Ishikawa (cell line): ENCODE data around the gene AATK.

Experiments used
- CEBPB ChIP-seq: IDR thresholded peaks from 2 replicates; pipeline ENCODE4 v1.6.1; 2012
- CREB1 ChIP-seq: IDR thresholded peaks from 2 replicates; pipeline ENCODE4 v1.6.1; 2012; ENCODE audit warnings: low read depth
- EGR1 ChIP-seq: IDR thresholded peaks from 2 replicates; pipeline ENCODE4 v1.6.1; 2012
- EP300 ChIP-seq: IDR thresholded peaks from 2 replicates; pipeline ENCODE4 v1.6.1; 2012; ENCODE audit warnings: borderline replicate concordance
- FOXM1 ChIP-seq: IDR thresholded peaks from 2 replicates; pipeline ENCODE4 v1.6.1; 2012; ENCODE audit warnings: low read depth, borderline replicate concordance
- NFIC ChIP-seq: IDR thresholded peaks from 2 replicates; pipeline ENCODE4 v1.6.1; 2012
- RAD21 ChIP-seq: IDR thresholded peaks from 2 replicates; pipeline ENCODE4 v1.6.1; 2012; ENCODE audit warnings: low read depth
- TAF1 ChIP-seq: IDR thresholded peaks from 2 replicates; pipeline ENCODE4 v1.6.1; 2012; ENCODE audit warnings: low read depth, mild to moderate bottlenecking
- TCF12 ChIP-seq: IDR thresholded peaks from 2 replicates; pipeline ENCODE4 v1.6.1; 2012; ENCODE audit warnings: low read depth
- TEAD4 ChIP-seq: IDR thresholded peaks from 2 replicates; pipeline ENCODE4 v1.6.1; 2012
- YY1 ChIP-seq: IDR thresholded peaks from 2 replicates; pipeline ENCODE4 v1.6.1; 2012; ENCODE audit warnings: low read depth
- ZBTB7A ChIP-seq: IDR thresholded peaks from 2 replicates; pipeline ENCODE4 v1.6.1; 2012; ENCODE audit warnings: low read depth
- TF ChIP-seq, protein P1 (sequence below): IDR thresholded peaks from 2 replicates; pipeline ENCODE4 v1.6.1; 2012
- TF ChIP-seq, protein P2 (sequence below): IDR thresholded peaks from 2 replicates; pipeline ENCODE4 v1.6.1; 2012
- TF ChIP-seq, protein P3 (sequence below): IDR thresholded peaks from 2 replicates; pipeline ENCODE4 v1.6.1; 2012; ENCODE audit warnings: low read depth, mild to moderate bottlenecking

The AATK gene

GRCh38 chr17:81169870-81170309, 3.9 kb upstream of the AATK start:
- TF ChIP-seq RAD21 (no peak), CEBPB (no peak), FOXM1 (no peak), ZBTB7A (no peak), NFIC (no peak), EGR1 (no peak), TAF1 (no peak), TEAD4 (no peak), EP300 (no peak), YY1 (no peak), TCF12 (no peak), CREB1 (no peak)
- TF ChIP-seq, protein P1, sequence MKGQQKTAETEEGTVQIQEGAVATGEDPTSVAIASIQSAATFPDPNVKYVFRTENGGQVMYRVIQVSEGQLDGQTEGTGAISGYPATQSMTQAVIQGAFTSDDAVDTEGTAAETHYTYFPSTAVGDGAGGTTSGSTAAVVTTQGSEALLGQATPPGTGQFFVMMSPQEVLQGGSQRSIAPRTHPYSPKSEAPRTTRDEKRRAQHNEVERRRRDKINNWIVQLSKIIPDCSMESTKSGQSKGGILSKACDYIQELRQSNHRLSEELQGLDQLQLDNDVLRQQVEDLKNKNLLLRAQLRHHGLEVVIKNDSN: no peak
- TF ChIP-seq, protein P2, sequence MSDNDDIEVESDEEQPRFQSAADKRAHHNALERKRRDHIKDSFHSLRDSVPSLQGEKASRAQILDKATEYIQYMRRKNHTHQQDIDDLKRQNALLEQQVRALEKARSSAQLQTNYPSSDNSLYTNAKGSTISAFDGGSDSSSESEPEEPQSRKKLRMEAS: no peak
- TF ChIP-seq, protein P3, sequence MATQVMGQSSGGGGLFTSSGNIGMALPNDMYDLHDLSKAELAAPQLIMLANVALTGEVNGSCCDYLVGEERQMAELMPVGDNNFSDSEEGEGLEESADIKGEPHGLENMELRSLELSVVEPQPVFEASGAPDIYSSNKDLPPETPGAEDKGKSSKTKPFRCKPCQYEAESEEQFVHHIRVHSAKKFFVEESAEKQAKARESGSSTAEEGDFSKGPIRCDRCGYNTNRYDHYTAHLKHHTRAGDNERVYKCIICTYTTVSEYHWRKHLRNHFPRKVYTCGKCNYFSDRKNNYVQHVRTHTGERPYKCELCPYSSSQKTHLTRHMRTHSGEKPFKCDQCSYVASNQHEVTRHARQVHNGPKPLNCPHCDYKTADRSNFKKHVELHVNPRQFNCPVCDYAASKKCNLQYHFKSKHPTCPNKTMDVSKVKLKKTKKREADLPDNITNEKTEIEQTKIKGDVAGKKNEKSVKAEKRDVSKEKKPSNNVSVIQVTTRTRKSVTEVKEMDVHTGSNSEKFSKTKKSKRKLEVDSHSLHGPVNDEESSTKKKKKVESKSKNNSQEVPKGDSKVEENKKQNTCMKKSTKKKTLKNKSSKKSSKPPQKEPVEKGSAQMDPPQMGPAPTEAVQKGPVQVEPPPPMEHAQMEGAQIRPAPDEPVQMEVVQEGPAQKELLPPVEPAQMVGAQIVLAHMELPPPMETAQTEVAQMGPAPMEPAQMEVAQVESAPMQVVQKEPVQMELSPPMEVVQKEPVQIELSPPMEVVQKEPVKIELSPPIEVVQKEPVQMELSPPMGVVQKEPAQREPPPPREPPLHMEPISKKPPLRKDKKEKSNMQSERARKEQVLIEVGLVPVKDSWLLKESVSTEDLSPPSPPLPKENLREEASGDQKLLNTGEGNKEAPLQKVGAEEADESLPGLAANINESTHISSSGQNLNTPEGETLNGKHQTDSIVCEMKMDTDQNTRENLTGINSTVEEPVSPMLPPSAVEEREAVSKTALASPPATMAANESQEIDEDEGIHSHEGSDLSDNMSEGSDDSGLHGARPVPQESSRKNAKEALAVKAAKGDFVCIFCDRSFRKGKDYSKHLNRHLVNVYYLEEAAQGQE: no peak

DNA sequence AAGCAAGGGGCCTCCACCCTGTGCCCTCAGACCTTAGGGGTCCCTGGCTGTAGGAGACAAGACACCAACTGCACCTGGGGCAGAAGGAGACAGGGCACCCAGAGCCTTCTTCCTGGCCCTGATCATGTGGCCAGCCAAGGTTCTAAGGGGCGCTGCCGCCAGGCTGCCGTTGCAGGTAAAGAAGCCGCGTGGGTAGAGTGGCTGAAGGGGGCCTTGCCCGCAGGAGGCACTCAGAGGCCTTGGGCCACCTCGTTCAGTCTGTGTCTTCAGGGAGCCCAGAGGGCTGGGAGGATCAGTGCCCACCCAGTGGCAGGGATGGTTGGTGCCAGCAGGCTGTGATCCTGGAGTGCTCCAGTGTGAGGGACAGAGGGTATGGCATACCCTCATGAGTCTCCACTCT, 1.6 kb upstream of the AATK start:
- no peak for TF ChIP-seq RAD21
- no peak for TF ChIP-seq CREB1
- TF ChIP-seq, protein P1: no peak
- no peak for TF ChIP-seq ZBTB7A
- TF ChIP-seq TCF12: no peak
- no peak for TF ChIP-seq EGR1
- TF ChIP-seq, protein P2: no peak
- TF ChIP-seq CEBPB: no peak

DNA sequence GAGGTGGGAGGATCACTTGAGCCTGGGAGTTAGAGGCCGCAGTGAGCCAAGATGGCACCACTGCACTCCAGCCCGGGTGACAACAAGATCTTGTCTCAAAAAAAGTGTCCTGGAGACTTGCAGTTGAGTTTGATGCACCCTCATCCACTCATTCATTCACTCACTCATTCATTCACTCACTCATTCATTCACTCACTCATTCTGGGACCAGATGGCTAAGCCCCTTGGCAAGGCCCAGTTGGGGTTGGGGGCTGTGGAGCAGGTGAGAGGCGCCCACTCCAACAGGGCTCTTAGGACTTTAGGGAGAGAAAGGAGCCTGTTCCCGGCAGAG, 1.1 kb upstream of the AATK start:
- TF ChIP-seq, protein P2: no peak
- TF ChIP-seq RAD21 (no peak), EGR1 (no peak), ZBTB7A (no peak)

- no peak for TF ChIP-seq EP300
- TF ChIP-seq, protein P3: no peak
- no peak for TF ChIP-seq CEBPB
- TF ChIP-seq ZBTB7A: 0 out of 2 replicates have a peak, but pooled peaks have one; percentile 24
- TF ChIP-seq TCF12: no peak
Observed at GRCh38 chr17:81165246-81166032, 582 bp downstream of the AATK start, which contains the start of gene PVALEF. Gene PVALEF (plus strand): TSS chr17:81165507. CDS start chr17:81181227, 15,720 bp downstream.

DNA sequence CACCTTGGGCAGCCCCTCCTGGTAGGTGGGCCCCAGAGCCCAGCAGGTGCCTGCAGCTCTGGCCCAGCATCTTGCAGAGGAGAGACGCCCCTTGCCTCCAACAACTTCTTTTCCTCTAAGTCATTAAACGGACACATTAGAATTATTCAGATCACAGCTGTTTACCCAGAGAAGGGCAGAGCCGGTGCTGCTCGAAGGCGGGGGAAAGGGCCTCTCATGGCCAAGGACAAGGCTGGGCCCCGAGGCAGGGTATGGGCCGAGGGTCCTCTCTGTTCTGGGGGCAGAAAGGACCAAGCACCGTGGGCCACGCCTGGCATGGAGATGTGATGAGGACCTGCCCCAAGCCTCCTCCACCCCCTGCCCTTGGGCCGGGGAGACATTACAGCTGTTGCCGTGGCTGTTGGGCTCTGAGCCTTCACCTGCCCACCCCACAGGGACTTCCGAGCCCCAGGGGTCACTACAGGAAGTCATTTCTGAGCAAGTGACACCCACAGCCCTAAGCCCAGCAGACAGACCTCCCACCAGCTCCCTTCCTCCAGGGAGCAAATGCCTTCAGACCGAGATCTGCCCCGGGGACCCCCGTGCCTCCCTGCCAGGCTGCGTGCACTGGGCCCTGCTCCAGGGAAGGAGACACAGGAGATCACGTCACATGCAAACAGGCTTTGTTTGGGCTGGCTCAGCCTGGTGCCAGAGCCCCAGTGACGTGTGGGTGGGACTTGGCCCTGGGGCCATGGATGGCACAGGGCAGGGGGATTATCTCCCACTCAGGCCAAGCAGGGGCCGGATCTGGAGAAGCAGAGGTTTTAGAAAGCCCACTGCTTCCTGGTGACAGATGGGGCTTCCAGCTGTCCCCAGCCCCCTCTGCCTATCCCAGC, 1.4 kb downstream of the AATK start:
- TF ChIP-seq YY1 (no peak), NFIC (no peak)

- TF ChIP-seq TCF12 (no peak), CREB1 (no peak), NFIC (no peak), EGR1 (no peak), EP300 (no peak), ZBTB7A (no peak), YY1 (no peak), TAF1 (no peak), RAD21 (no peak), FOXM1 (no peak)
- TF ChIP-seq, protein P2: no peak
- TF ChIP-seq, protein P3: no peak
Observed at GRCh38 chr17:81163703-81164370, 2.2 kb downstream of the AATK start.
